SK-N-SH (cell line): Measurements from ENCODE around the gene OGFOD2. TPM values are rescaled to one million over a fixed set of nuclear protein-coding genes. Genes with fewer than 3 reads are reported as not detected.
A peak's percentile ranks its signal among the peaks of the same experiment; 100 is the strongest.

Experiments
- CTCF ChIA-PET: fragments of 300-600, 350-600 bp; formaldehyde crosslinking; extraction: SDS; loops from one replicate; lab custom pipeline; 2021; lab: Yijun Ruan, JAX
- POLR2A ChIA-PET: fragments of 350-600 bp; sonication (Branson Sonifier 250); formaldehyde crosslinking; extraction: SDS; loops from one replicate; lab custom pipeline; 2020; ENCODE audit warnings: antibody characterized with exemption, inconsistent platforms; lab: Yijun Ruan, JAX
- DNase-seq: peaks from one replicate; pipeline ENCODE4 v3.0.0; 2012
- H2AFZ ChIP-seq: fragments of 200-600 bp; sonication (generic); 2 replicates; pipeline ENCODE4 v1.8.1; 2016; ENCODE audit warnings: antibody characterized with exemption, mild to moderate bottlenecking, low read depth
- H3F3A ChIP-seq: fragments of 200-600 bp; sonication (generic); replicated peaks from 2 replicates; pipeline ENCODE3; 2016; ENCODE audit warnings: antibody characterized with exemption, mild to moderate bottlenecking; ENCODE audit not compliant: insufficient read depth
- H3K27ac ChIP-seq, 2 experiments: fragments of 200-500 bp in 1 of 2; fragments of 200-600 bp in 1 of 2; sonication (Bioruptor generic) in 1 of 2; sonication (generic), shearing (Covaris generic) in 1 of 2; 2 replicates each; pipeline versions ENCODE4 v1.5.1 to v1.6.1; 2014 to 2016; ENCODE audit warnings: low read depth in 2 of 2, inconsistent platforms in 1 of 2, low read length in 1 of 2, mild to moderate bottlenecking in 1 of 2, mixed read lengths in 1 of 2
- H3K27me3 ChIP-seq: fragments of 200-600 bp; sonication (generic), shearing (Covaris generic); 2 replicates; pipeline ENCODE4 v1.6.1; 2016; ENCODE audit warnings: mixed run types; ENCODE audit not compliant: insufficient read depth
- H3K36me3 ChIP-seq, 2 experiments: fragments of 200-500 bp in 1 of 2; fragments of 200-600 bp in 1 of 2; sonication (Bioruptor generic) in 1 of 2; sonication (generic) in 1 of 2; replicated peaks in 1 of 2; 2 replicates each; pipeline versions ENCODE3 to v1.5.1; 2014 to 2016; ENCODE audit warnings: low read length in 1 of 2, mild to moderate bottlenecking in 1 of 2; ENCODE audit not compliant: insufficient read depth in 2 of 2, control insufficient read depth in 1 of 2
- H3K4me1 ChIP-seq, 2 experiments: fragments of 200-500 bp in 1 of 2; fragments of 200-600 bp in 1 of 2; sonication (Bioruptor generic) in 1 of 2; sonication (generic), shearing (Covaris generic) in 1 of 2; 2 replicates each; pipeline versions ENCODE4 v1.5.1 to v1.6.1; 2014 to 2016; ENCODE audit warnings: low read depth in 1 of 2, low read length in 1 of 2, mixed run types in 1 of 2; ENCODE audit not compliant: insufficient read depth in 2 of 2, control insufficient read depth in 1 of 2
- H3K4me2 ChIP-seq: fragments of 200-600 bp; sonication (generic), shearing (Covaris generic); 2 replicates; pipeline ENCODE4 v1.6.1; 2017; ENCODE audit warnings: mixed run types
- H3K4me3 ChIP-seq, 2 experiments: fragments of 200-500 bp in 1 of 2; fragments of 200-600 bp in 1 of 2; sonication (Bioruptor generic) in 1 of 2; sonication (generic), shearing (Covaris generic) in 1 of 2; 2 replicates each; pipeline versions ENCODE4 v1.5.1 to v1.8.1; 2014 to 2016; ENCODE audit warnings: low read depth in 2 of 2, inconsistent platforms in 1 of 2, low read length in 1 of 2, mild to moderate bottlenecking in 1 of 2, mixed read lengths in 1 of 2, moderate library complexity in 1 of 2
- H3K79me2 ChIP-seq: fragments of 200-600 bp; sonication (generic); 2 replicates; pipeline ENCODE4 v1.8.1; 2017; ENCODE audit warnings: mild to moderate bottlenecking; ENCODE audit not compliant: insufficient read depth
- H3K9ac ChIP-seq: fragments of 200-600 bp; sonication (generic); 2 replicates; pipeline ENCODE4 v1.6.1; 2017; ENCODE audit warnings: mixed run types
- H3K9me2 ChIP-seq: fragments of 200-600 bp; sonication (generic); 2 replicates; pipeline ENCODE4 v1.6.1; 2017; ENCODE audit warnings: mixed run types
- H3K9me3 ChIP-seq: fragments of 200-600 bp; sonication (generic); 2 replicates; pipeline ENCODE4 v1.6.1; 2017; ENCODE audit warnings: mixed run types, mild to moderate bottlenecking, moderate library complexity
- H4K20me1 ChIP-seq: fragments of 200-600 bp; sonication (generic); 2 replicates; pipeline ENCODE4 v1.6.1; 2017; ENCODE audit warnings: mild to moderate bottlenecking, mixed run types; ENCODE audit not compliant: insufficient read depth
- CHD2 ChIP-seq: fragments of 150-350 bp; IDR thresholded peaks from 2 replicates; pipeline ENCODE4 v1.6.1; 2018; ENCODE audit warnings: low read length; ENCODE audit not compliant: partially characterized antibody
- ELF1 ChIP-seq: IDR thresholded peaks from 2 replicates; pipeline ENCODE4 v1.4.0; 2012
- EP300 ChIP-seq, 2 experiments: IDR thresholded peaks; 2 replicates each; pipeline versions ENCODE4 v1.4.0 to v1.6.1; 2012; ENCODE audit warnings: borderline replicate concordance in 1 of 2, low read depth in 1 of 2, low read length in 1 of 2
- EZH2phosphoT487 ChIP-seq: fragments of 200-600 bp; sonication (generic); IDR thresholded peaks from 2 replicates; pipeline ENCODE4 v1.6.1; 2017; ENCODE audit warnings: low read depth, mixed run types, mild to moderate bottlenecking, antibody characterized with exemption, moderate library complexity, borderline replicate concordance
- FOSL2 ChIP-seq: IDR thresholded peaks from 2 replicates; pipeline ENCODE4 v1.4.0; 2012; ENCODE audit warnings: low read depth, mild to moderate bottlenecking, moderate library complexity, borderline replicate concordance
- FOXJ3 ChIP-seq: sonication (generic); formaldehyde crosslinking; IDR thresholded peaks from 2 replicates; pipeline ENCODE4 v1.5.1; 2020; ENCODE audit warnings: mild to moderate bottlenecking, missing genetic modification reagents
- GABPA ChIP-seq: IDR thresholded peaks from 2 replicates; pipeline ENCODE4 v1.4.0; 2012; ENCODE audit warnings: low read depth, mild to moderate bottlenecking
- NFIC ChIP-seq: IDR thresholded peaks from 2 replicates; pipeline ENCODE4 v1.4.0; 2012; ENCODE audit warnings: borderline replicate concordance
- RAD21 ChIP-seq: IDR thresholded peaks from 2 replicates; pipeline ENCODE4 v1.6.1; 2012; ENCODE audit warnings: mild to moderate bottlenecking, low read length
- RCOR1 ChIP-seq: fragments of 150-350 bp; IDR thresholded peaks from 2 replicates; pipeline ENCODE4 v1.6.1; 2017; ENCODE audit warnings: antibody characterized with exemption, low read length
- REST ChIP-seq: IDR thresholded peaks from 2 replicates; pipeline ENCODE4 v1.6.1; 2012; ENCODE audit warnings: mild to moderate bottlenecking, low read depth, low read length, moderate library complexity
- RFX5 ChIP-seq: IDR thresholded peaks from 2 replicates; pipeline ENCODE4 v1.6.1; 2012; ENCODE audit warnings: mild to moderate bottlenecking, improper control_type of control experiment, low read length
- TAF1 ChIP-seq: IDR thresholded peaks from 2 replicates; pipeline ENCODE4 v1.6.1; 2012; ENCODE audit warnings: low read depth, mild to moderate bottlenecking, low read length, moderate library complexity, borderline replicate concordance
- TCF12 ChIP-seq: IDR thresholded peaks from 2 replicates; pipeline ENCODE4 v1.4.0; 2012
- YY1 ChIP-seq: IDR thresholded peaks from 2 replicates; pipeline ENCODE4 v1.4.0; 2012; ENCODE audit warnings: low read depth, mild to moderate bottlenecking
- ZBTB33 ChIP-seq: IDR thresholded peaks from 2 replicates; pipeline ENCODE4 v1.4.0; 2012; ENCODE audit warnings: low read depth, borderline replicate concordance
- WGBS: methylation state at CpG from one replicate; pipeline ENCODE4 v1.1.6; 2017; ENCODE audit warnings: low lambda C conversion rate; 5-methylcytosine and 5-hydroxymethylcytosine counted together
- polyA plus RNA-seq, 3 experiments: library from polyadenylated mRNA; depleted of rRNA; stranded (reverse); fragments of >200 nt; gene quantifications; 2 replicates each; pipeline ENCODE4 v1.2.3, GENCODE V29; 2012
- TF ChIP-seq, protein P1 (sequence below): fragments of 200-600 bp; sonication (generic); IDR thresholded peaks from 2 replicates; pipeline ENCODE4 v1.6.1; 2017; ENCODE audit warnings: antibody characterized with exemption, mild to moderate bottlenecking, moderate library complexity
- TF ChIP-seq, protein P2 (sequence below): IDR thresholded peaks from 2 replicates; pipeline ENCODE4 v1.4.0; 2012; ENCODE audit warnings: low read depth

The OGFOD2 gene
- polyA plus RNA-seq, 1 of the 3 experiments (the other 2 are of a cell fraction) = 22.0 TPM

DNA sequence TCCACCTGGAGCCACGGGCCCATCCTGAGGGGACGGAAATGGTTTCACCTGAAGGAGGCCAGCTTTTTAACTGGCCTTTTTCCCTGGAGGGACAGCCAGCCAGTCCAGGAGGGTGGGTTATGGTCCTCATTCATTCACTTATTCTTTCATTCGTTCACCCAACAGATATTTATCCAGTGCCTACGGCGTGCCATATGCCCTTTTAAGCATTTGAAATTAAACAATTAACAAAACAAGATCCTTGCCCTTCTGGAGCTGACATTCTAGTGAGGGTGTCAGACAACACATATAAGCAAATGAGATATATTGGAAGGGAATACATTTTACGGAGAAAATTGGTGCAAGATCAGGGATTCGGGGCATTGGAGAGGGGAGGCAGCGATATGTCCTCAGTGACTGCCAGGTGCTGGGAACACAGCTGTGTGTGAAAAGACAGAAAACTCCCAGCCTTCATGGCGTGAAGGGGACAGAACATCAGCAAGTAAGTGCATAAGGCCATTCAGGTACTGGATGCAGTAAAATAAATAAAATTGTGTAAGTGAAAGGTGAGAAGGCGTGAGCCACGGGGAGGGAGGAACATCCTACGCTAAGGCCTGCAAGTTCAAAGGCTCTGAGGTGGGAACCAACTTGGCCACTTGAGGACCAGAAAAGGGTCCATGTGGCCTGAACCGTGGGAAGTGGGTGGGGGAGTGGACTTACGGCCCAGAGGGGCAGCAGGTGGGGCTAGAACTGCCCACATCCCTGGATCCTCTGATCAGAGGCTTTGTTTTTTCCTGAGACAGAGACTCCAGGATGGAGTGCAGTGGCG is 8.1 kb upstream of the OGFOD2 start:
- no peaks in the 10 kb centered on the region for H3K9me3 ChIP-seq
- no peaks in the 10 kb centered on the region for H3K79me2 ChIP-seq
- no peak overlapping the region for H3K4me2 ChIP-seq
- CTCF ChIA-PET = interaction anchor here (0.6 to 2.5 kb wide), 7 partner anchors 14 to 271 kb away, joined by 3 to 11 read pairs (median 3); partner anchors contain the start of gene PITPNM2
- peaks cover 8% of the 10 kb centered on the region for H3F3A ChIP-seq
- no peak for TF ChIP-seq TCF12
- TF ChIP-seq, all 33 proteins: peak for 0
- Histone ChIP-seq H3K9ac (no peak overlapping the region), H3K27me3 (no peaks in the 10 kb centered on the region), H3K36me3 (no peaks in the 10 kb centered on the region), H3K9me2 (no peaks in the 10 kb centered on the region), H3K4me1 (peaks cover 6 to 26% of the 10 kb centered on the region in 2 experiments; a peak in 2 of 4 replicates), H4K20me1 (no peaks in the 10 kb centered on the region), H3K4me3 (peak overlapping the region; percentile 9 to 20; a peak in 2 of 4 replicates), H2AFZ (no peak overlapping the region), H3K27ac (no peak overlapping the region)
- WGBS = 58% methylated on average over 13 of the region's 15 CpGs
- POLR2A ChIA-PET = interaction anchor here (0.6 to 1.8 kb wide), 4 partner anchors 8 to 266 kb away, joined by 3 to 12 read pairs (median 6); partner anchors contain the start of genes MPHOSPH9, MTRFR and OGFOD2
- no peak for DNase-seq

DNA sequence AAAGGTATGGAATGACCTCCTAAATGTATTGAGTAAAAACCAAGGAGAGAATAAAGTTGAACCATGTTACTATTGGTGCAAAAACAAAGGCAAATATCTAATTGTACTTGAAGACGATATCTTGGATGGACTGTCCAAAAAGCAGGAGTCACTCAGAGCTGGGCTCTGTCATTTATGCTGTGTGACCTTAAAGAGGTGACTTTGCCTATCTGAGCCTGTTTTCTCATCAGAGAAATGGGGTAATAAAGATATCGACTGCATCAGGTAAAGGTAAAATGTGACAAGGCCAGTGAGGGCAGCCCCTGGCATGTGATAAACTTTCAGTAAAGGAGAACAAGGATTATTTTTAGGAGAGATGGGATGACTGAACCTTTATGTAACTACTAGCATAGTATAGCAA is 6.9 kb upstream of the OGFOD2 start:
- CTCF ChIA-PET = interaction anchor here (0.9 kb wide), 1 partner anchor 16 kb away, joined by 3 read pairs; no protein-coding TSS in a partner anchor
- DNase-seq = no peak
- 74% methylated on average over 2 of the region's 2 CpGs for WGBS
- POLR2A ChIA-PET = interaction anchor here (1.2 kb wide), 1 partner anchor 10 kb away, joined by 3 read pairs; no protein-coding TSS in a partner anchor
- Histone ChIP-seq H3F3A (peaks cover 8% of the 10 kb centered on the region), H3K27me3 (no peaks in the 10 kb centered on the region), H3K9me3 (no peaks in the 10 kb centered on the region), H2AFZ (no peak overlapping the region), H4K20me1 (no peaks in the 10 kb centered on the region), H3K4me1 (peaks cover 6 to 26% of the 10 kb centered on the region in 2 experiments; a peak in 2 of 4 replicates), H3K9ac (no peak overlapping the region), H3K4me3 (no peak overlapping the region), H3K27ac (no peak overlapping the region), H3K36me3 (no peaks in the 10 kb centered on the region), H3K79me2 (0 out of 2 replicates have a peak, but pooled peaks cover 2% of the 10 kb centered on the region), H3K4me2 (no peak overlapping the region), H3K9me2 (no peaks in the 10 kb centered on the region)
- TF ChIP-seq RAD21 (no peak), GABPA (no peak), RCOR1 (no peak), FOSL2 (no peak), NFIC (no peak), FOXJ3 (no peak), ELF1 (no peak), TCF12 (no peak), RFX5 (no peak), YY1 (no peak), CHD2 (no peak), REST (no peak), EZH2phosphoT487 (no peak), ZBTB33 (no peak), EP300 (IDR thresholded peaks at IDR 0.05; ENCODE audit: borderline replicate concordance in 1 of 2, low read depth in 1 of 2, low read length in 1 of 2) (no peak), TAF1 (no peak)
- TF ChIP-seq, protein P1, sequence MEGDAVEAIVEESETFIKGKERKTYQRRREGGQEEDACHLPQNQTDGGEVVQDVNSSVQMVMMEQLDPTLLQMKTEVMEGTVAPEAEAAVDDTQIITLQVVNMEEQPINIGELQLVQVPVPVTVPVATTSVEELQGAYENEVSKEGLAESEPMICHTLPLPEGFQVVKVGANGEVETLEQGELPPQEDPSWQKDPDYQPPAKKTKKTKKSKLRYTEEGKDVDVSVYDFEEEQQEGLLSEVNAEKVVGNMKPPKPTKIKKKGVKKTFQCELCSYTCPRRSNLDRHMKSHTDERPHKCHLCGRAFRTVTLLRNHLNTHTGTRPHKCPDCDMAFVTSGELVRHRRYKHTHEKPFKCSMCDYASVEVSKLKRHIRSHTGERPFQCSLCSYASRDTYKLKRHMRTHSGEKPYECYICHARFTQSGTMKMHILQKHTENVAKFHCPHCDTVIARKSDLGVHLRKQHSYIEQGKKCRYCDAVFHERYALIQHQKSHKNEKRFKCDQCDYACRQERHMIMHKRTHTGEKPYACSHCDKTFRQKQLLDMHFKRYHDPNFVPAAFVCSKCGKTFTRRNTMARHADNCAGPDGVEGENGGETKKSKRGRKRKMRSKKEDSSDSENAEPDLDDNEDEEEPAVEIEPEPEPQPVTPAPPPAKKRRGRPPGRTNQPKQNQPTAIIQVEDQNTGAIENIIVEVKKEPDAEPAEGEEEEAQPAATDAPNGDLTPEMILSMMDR = no peak
- TF ChIP-seq, protein P2, sequence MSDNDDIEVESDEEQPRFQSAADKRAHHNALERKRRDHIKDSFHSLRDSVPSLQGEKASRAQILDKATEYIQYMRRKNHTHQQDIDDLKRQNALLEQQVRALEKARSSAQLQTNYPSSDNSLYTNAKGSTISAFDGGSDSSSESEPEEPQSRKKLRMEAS = no peak
